ENCODE measurements around the gene SBK2.

Gene SBK2

DNA sequence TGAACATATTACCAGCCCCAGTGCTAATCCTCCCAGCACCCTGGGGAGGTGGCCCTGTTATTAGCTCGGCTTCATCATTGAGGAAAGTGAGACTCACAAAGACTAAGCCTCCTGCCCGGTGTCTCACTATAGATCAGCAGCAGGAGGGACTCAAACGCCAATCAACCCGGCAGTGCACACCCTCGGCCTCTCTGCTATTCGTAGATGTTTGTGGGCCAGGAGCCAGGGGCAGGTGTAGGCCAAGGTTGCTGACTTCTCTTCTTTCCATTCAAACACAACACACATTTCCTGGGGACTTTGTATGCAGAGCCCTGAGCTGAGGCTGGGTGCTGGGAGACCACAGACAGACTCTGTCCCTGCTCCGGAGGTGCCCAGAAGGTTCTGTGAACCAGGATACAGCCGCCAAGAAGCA is 17.8 kb upstream of the SBK2 start:
- TF ChIP-seq EZH2 (optimal IDR thresholded peaks at IDR 0.05; ENCODE audit: low read depth, low read length) (no peak), EZH2phosphoT487 (IDR thresholded peaks at IDR 0.05; ENCODE audit: low read length) (no peak)
- TF ChIP-seq, protein P1, sequence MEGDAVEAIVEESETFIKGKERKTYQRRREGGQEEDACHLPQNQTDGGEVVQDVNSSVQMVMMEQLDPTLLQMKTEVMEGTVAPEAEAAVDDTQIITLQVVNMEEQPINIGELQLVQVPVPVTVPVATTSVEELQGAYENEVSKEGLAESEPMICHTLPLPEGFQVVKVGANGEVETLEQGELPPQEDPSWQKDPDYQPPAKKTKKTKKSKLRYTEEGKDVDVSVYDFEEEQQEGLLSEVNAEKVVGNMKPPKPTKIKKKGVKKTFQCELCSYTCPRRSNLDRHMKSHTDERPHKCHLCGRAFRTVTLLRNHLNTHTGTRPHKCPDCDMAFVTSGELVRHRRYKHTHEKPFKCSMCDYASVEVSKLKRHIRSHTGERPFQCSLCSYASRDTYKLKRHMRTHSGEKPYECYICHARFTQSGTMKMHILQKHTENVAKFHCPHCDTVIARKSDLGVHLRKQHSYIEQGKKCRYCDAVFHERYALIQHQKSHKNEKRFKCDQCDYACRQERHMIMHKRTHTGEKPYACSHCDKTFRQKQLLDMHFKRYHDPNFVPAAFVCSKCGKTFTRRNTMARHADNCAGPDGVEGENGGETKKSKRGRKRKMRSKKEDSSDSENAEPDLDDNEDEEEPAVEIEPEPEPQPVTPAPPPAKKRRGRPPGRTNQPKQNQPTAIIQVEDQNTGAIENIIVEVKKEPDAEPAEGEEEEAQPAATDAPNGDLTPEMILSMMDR (IDR thresholded peaks at IDR 0.05; ENCODE audit: low read length), result no peak
- Histone ChIP-seq H3K4me2 (ENCODE audit: low read depth, low read length) (no peak overlapping the region), H3F3A (ENCODE audit: insufficient read depth, low read length) (no peaks in the 10 kb centered on the region), H3K9me3 (replicated peaks; ENCODE audit: insufficient read depth, low read length) (no peaks in the 10 kb centered on the region), H3K27ac (ENCODE audit: low read length) (no peak overlapping the region), H3K36me3 (replicated peaks; ENCODE audit: insufficient read depth, low read length) (no peaks in the 10 kb centered on the region), H3K79me2 (ENCODE audit: low read length) (no peaks in the 10 kb centered on the region), H2AFZ (ENCODE audit: low read length) (no peak overlapping the region), H3K27me3 (replicated peaks; ENCODE audit: insufficient read depth, low read length) (peaks cover 92% of the 10 kb centered on the region), H3K4me1 (ENCODE audit: low read length) (no peaks in the 10 kb centered on the region), H3K9me2 (replicated peaks; ENCODE audit: insufficient read depth, low read length) (no peaks in the 10 kb centered on the region), H3K4me3 (ENCODE audit: low read length) (no peak overlapping the region), H4K20me1 (ENCODE audit: insufficient read depth, low read length) (no peaks in the 10 kb centered on the region), H3K9ac (ENCODE audit: low read length) (no peak overlapping the region)
- DNase-seq, result no peak

DNA sequence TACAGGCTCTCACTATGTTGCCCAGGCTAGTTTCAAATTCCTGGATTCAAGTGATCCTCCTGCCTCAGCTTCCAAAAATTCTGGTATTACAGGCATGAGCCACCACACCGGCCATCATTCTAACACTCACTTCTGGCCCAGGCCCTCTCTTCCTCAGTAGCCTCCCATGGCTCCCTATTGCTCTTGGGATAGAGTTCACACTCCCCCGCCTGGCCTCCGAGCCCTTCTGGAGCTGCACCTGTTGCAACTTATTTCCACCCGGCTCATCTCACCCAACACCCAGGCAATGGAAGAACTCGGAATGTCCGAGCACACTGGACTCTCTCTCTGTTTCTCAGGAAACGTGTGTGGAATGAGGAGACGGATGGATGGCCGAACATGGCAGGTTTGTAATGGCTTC is 17.4 kb upstream of the SBK2 start:
- no peaks in the 10 kb centered on the region for H3K9me3 ChIP-seq (replicated peaks; ENCODE audit: insufficient read depth, low read length)
- no peak overlapping the region for H3K4me3 ChIP-seq (ENCODE audit: low read length)
- TF ChIP-seq EZH2 (optimal IDR thresholded peaks at IDR 0.05; ENCODE audit: low read depth, low read length) (no peak), EZH2phosphoT487 (IDR thresholded peaks at IDR 0.05; ENCODE audit: low read length) (no peak)
- TF ChIP-seq, protein P1 (IDR thresholded peaks at IDR 0.05; ENCODE audit: low read length), result no peak
- no peaks in the 10 kb centered on the region for H3K9me2 ChIP-seq (replicated peaks; ENCODE audit: insufficient read depth, low read length)
- DNase-seq, result no peak
- H4K20me1 ChIP-seq (ENCODE audit: insufficient read depth, low read length), result no peaks in the 10 kb centered on the region
- H3K4me2 ChIP-seq (ENCODE audit: low read depth, low read length), result no peak overlapping the region
- no peak overlapping the region for H3K27ac ChIP-seq (ENCODE audit: low read length)
- no peaks in the 10 kb centered on the region for H3K79me2 ChIP-seq (ENCODE audit: low read length)
- H3K27me3 ChIP-seq (replicated peaks; ENCODE audit: insufficient read depth, low read length), result peaks cover 92% of the 10 kb centered on the region
- no peak overlapping the region for H3K9ac ChIP-seq (ENCODE audit: low read length)
- no peak overlapping the region for H2AFZ ChIP-seq (ENCODE audit: low read length)
- H3K4me1 ChIP-seq (ENCODE audit: low read length), result no peaks in the 10 kb centered on the region
- no peaks in the 10 kb centered on the region for H3F3A ChIP-seq (ENCODE audit: insufficient read depth, low read length)
- H3K36me3 ChIP-seq (replicated peaks; ENCODE audit: insufficient read depth, low read length), result no peaks in the 10 kb centered on the region

DNA sequence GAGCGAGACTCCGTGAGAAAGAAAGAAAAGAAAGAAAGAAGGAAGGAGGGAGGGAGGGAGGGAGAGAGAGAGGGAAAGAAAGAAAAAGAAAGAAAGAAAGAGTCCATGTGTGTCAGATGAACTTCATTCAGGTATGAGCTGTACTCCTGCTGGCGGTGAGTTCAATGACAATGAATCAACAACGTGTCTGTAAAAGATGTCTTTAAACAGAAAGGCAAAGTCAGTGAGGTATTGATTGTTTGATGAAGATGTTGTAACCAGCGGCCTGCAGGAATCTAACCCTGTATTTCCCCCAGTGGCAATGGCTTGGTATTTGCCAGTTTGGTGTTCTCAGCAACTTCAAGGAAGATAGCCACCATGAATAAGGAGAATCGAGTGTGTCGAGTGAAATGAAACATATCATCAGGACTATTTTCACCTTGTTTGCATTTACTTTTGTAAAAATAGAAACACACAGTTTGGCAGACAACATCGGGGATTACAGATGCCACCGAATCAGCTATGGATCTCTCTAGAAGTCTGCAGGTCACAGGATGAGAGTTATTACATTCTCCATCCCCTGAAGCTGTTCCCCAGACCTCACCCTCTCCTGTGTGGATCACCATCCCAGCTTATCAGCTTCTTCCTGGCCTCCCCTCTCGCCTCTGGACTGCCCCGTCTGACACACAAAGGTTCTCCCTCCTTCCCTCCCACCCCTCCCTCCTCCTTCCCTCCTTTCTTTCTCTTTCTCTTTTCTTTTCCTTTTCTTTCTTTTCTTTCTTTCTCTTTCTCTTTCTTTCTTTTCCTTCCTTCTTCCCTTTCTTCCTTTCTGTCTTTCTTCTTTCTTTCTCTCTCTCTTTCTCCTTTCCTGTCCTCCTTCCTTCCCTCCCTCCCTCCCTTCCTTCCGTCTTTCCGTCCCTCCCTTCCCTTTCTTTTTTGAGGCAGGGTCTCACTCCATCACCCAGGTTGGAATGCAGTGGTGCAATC is 16.6 kb upstream of the SBK2 start:
- no peak overlapping the region for H2AFZ ChIP-seq (ENCODE audit: low read length)
- no peaks in the 10 kb centered on the region for H3K9me3 ChIP-seq (replicated peaks; ENCODE audit: insufficient read depth, low read length)
- H3K4me1 ChIP-seq (ENCODE audit: low read length), result no peaks in the 10 kb centered on the region
- peak overlapping the region; percentile 31; the same call in 1 of the 2 replicates for H3K4me2 ChIP-seq (ENCODE audit: low read depth, low read length)
- no peak overlapping the region for H3K9ac ChIP-seq (ENCODE audit: low read length)
- peaks cover 95% of the 10 kb centered on the region for H3K27me3 ChIP-seq (replicated peaks; ENCODE audit: insufficient read depth, low read length)
- TF ChIP-seq EZH2 (optimal IDR thresholded peaks at IDR 0.05; ENCODE audit: low read depth, low read length) (no peak), EZH2phosphoT487 (IDR thresholded peaks at IDR 0.05; ENCODE audit: low read length) (no peak)
- TF ChIP-seq, protein P1 (IDR thresholded peaks at IDR 0.05; ENCODE audit: low read length), result no peak
- no peak overlapping the region for H3K4me3 ChIP-seq (ENCODE audit: low read length)
- no peak for DNase-seq
- H3K79me2 ChIP-seq (ENCODE audit: low read length), result no peaks in the 10 kb centered on the region
- H3K9me2 ChIP-seq (replicated peaks; ENCODE audit: insufficient read depth, low read length), result no peaks in the 10 kb centered on the region
- H3K27ac ChIP-seq (ENCODE audit: low read length), result no peak overlapping the region
- H3K36me3 ChIP-seq (replicated peaks; ENCODE audit: insufficient read depth, low read length), result no peaks in the 10 kb centered on the region
- H4K20me1 ChIP-seq (ENCODE audit: insufficient read depth, low read length), result no peaks in the 10 kb centered on the region
- H3F3A ChIP-seq (ENCODE audit: insufficient read depth, low read length), result no peaks in the 10 kb centered on the region

Data from MM.1S (cell line).